Effector memory CD8-positive, alpha-beta T cell (primary cell): ENCODE measurements around the gene CEP85L.
A peak's percentile ranks its signal among the peaks of the same experiment; 100 is the strongest.

ENCODE experiments used
- ATAC-seq: fragments of 150-1000 bp; cut with Tn5 transposase; replicated peaks from 2 replicates; pipeline ENCODE4 v1.10.0; 2021; ENCODE audit warnings: mild to moderate bottlenecking, moderate library complexity
- DNase-seq, 3 experiments: peaks; one replicate each; pipeline ENCODE4 v3.0.0; 2021
- H3K27ac Mint-ChIP-seq, 2 donors: one replicate each; pipeline ENCODE4 v1.8.0; 2022; ENCODE audit warnings: mild to moderate bottlenecking in 2 of 2, mixed read lengths in 2 of 2, moderate library complexity in 2 of 2
- H3K27me3 Mint-ChIP-seq, 2 donors: one replicate each; pipeline ENCODE4 v1.8.0; 2022; ENCODE audit warnings: mixed read lengths in 2 of 2
- H3K36me3 Mint-ChIP-seq: one replicate; pipeline ENCODE4 v1.8.0; 2022; ENCODE audit warnings: mild to moderate bottlenecking, moderate library complexity, mixed read lengths; ENCODE audit not compliant: insufficient read depth
- H3K4me1 Mint-ChIP-seq, 2 donors: one replicate each; pipeline ENCODE4 v1.8.0; 2022; ENCODE audit warnings: low read depth in 2 of 2, mixed read lengths in 2 of 2
- H3K4me3 Mint-ChIP-seq, 2 donors: one replicate each; pipeline ENCODE4 v1.8.0; 2022; ENCODE audit warnings: mild to moderate bottlenecking in 2 of 2, mixed read lengths in 2 of 2, moderate library complexity in 2 of 2
- H3K9me3 Mint-ChIP-seq, 2 donors: one replicate each; pipeline ENCODE4 v1.8.0; 2022; ENCODE audit warnings: mixed read lengths in 2 of 2

Gene CEP85L

DNA sequence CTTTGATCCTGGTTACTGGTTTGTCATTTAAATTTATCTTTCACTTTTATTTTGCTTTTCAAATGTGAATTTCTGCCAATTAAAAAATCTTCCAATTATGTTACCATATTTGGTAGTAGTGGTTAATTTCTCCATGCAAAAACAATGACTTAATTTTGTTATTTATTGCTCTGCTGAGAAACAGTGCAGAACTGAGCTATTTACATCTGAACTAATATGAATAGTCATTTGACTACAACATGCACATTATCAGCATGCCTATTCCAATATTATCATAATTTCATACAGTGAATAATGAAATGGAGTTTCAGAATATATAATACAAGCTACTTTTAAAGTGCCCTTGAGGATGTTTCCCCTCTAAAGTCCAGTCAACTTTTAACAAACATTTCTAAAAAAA is 102.8 kb downstream of the CEP85L start:
- Mint-ChIP-seq H3K36me3 (no peaks in the 10 kb centered on the region), H3K27me3 (no peaks in the 10 kb centered on the region), H3K4me3 (no peak overlapping the region), H3K9me3 (no peaks in the 10 kb centered on the region), H3K4me1 (peaks cover 9 to 32% of the 10 kb centered on the region in 2 donors), H3K27ac (no peak overlapping the region)
- ATAC-seq = no peak
- DNase-seq = no peak

DNA sequence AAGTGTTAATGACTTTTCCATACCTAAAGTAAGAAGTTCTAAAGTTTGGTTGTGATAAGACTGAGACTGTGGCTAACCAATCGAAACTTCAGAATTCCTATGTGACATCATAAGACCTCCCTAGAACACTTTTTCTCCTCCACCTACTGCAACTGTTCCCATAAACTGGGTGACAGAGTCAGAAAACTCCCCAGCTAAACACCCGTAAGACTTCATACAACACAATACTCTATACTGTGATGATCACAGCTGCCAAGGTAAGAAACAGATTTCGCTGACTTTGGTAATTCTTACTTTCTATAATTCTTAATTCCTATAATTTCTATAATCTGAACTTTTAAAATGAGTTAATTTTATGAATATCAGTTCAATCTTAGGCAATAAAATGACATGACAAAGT is 103.3 kb downstream of the CEP85L start, which contains the start of gene PLN:
Gene PLN, plus strand, starts transcription at position 161 of the 400 bp plus-strand sequence. CDS start 10,626 bp downstream, outside the sequence.
- DNase-seq (no peak), ATAC-seq (no peak)
- no peaks in the 10 kb centered on the region for H3K9me3 Mint-ChIP-seq
- H3K36me3 Mint-ChIP-seq = no peaks in the 10 kb centered on the region
- H3K4me1 Mint-ChIP-seq = peaks cover 9 to 34% of the 10 kb centered on the region in 2 donors
- no peak within 1 kb of the TSS for H3K27ac Mint-ChIP-seq
- no peaks in the 10 kb centered on the region for H3K27me3 Mint-ChIP-seq
- no peak within 1 kb of the TSS for H3K4me3 Mint-ChIP-seq

DNA sequence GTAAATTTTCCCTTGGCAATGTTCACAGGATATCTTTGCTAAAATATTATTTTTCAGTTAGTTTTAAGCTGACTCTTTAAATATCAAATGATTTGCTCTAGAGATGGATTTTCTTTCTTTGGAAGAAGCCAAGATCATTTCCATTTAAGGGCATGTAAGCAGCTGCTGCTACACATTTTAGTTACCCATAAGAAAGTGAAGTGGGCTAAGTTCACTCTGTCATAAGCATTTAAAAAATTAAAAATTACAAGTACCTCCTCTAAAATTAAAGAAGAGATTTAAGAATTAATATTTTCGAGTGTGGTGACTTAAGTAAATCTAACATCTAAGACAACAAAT is 104.5 kb downstream of the CEP85L start:
- H3K36me3 Mint-ChIP-seq = no peaks in the 10 kb centered on the region
- H3K4me1 Mint-ChIP-seq = peaks cover 10 to 34% of the 10 kb centered on the region in 2 donors
- no peak overlapping the region for H3K4me3 Mint-ChIP-seq
- H3K27ac Mint-ChIP-seq = no peak overlapping the region
- H3K27me3 Mint-ChIP-seq = no peaks in the 10 kb centered on the region
- no peak for DNase-seq
- no peak for ATAC-seq
- H3K9me3 Mint-ChIP-seq = no peaks in the 10 kb centered on the region

DNA sequence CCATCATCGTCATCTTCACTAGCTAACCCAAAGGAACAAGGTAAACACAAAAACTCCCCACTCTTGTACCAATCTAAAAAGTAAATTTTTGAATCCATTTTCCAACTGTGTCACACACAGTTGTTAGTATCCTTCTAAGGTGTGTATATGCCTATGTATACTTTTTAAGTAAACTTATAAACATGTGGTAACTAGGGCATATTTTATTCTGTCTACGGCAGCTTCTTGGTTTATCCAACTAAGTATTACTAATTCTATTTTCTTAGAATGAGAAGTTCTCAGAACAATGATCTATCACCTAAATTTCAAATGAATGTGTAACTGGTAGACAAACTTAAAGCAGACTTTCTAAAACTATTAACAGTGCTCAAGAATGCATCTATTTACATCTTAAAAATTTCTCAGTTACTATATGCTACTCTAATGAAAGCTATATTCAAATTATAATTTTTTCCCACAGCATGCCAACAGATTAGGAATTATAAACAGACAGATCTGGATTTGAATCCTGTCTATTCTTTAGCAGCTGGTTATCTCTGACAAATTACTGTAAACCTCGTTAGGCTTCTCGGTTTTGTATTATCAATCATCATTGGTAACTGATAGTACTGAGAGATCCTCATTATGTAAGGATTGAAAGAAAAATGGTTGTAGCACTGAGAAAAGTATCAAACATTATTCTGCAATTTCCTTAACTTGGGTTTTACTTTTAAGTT is 105.1 kb downstream of the CEP85L start:
- H3K27me3 Mint-ChIP-seq = no peaks in the 10 kb centered on the region
- no peak for ATAC-seq

DNA sequence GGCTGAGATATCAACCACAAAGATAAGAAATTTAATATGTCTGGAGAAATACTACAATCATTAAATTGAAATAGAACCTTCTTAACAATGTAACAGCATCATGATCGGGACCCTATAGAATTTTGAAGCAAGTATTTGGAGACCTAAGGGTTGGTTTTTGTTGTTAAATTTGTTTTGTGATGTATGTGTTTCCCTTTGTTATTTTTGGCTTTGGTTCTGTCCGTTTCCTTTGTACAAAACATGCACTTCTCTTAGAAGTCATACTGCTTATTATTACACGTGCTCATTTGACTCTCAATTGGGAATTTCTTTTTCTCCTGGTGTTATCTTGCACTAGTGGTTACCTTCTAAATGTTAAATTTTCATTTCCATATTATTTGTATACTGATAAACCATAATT is 107.3 kb downstream of the CEP85L start:
- peaks cover 7 to 28% of the 10 kb centered on the region in 2 donors for H3K4me1 Mint-ChIP-seq
- no peak overlapping the region for H3K27ac Mint-ChIP-seq
- ATAC-seq (no peak), DNase-seq (no peak)
- no peaks in the 10 kb centered on the region for H3K9me3 Mint-ChIP-seq
- H3K4me3 Mint-ChIP-seq = no peak overlapping the region
- H3K36me3 Mint-ChIP-seq = no peaks in the 10 kb centered on the region
- no peaks in the 10 kb centered on the region for H3K27me3 Mint-ChIP-seq

More for the DNA sequence above, 105.1 kb downstream of the CEP85L start:
- DNase-seq = no peak
- no peak overlapping the region for H3K4me3 Mint-ChIP-seq
- no peaks in the 10 kb centered on the region for H3K36me3 Mint-ChIP-seq
- peak overlapping the region in 1 of 2 donors; percentile 19 for H3K27ac Mint-ChIP-seq
- H3K9me3 Mint-ChIP-seq = no peaks in the 10 kb centered on the region
- peaks cover 10 to 33% of the 10 kb centered on the region in 2 donors for H3K4me1 Mint-ChIP-seq

DNA sequence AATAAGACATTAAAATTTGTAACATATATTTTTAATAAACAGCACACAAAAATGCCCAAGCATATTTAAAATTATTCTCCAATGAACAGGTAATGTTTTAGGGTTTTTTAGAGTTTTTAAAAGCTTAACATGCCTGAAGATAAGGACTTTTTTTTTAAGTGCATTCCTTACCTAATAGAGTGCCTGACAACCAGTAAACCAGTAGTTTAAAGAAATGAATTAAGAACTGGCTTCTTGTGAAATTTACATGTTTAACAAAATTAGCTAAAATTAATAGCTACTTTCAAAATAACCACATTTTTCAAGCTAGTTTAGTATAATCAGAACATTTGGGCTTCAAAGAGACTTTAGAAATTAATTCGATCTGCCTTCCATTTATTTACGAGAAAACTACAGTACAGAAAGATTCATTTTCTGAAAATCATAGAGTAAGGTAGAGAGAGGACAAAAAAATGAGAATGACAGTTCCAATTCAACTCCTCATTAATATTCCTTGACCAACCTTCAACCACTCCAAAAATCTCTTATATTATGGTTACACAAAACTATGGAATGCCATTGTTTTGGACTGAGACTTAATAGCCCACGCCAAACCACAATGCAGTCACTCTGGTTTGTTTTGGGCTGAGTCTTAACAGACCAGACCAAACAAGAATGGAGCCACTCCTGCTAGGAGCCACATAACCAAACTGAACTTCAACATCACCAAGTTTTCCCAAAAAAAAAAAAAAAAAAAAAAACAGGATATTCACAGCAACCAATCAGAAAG is 109.0 kb downstream of the CEP85L start:
- no peak overlapping the region for H3K27ac Mint-ChIP-seq
- H3K27me3 Mint-ChIP-seq = no peaks in the 10 kb centered on the region
- DNase-seq (no peak), ATAC-seq (no peak)
- no peaks in the 10 kb centered on the region for H3K36me3 Mint-ChIP-seq
- no peak overlapping the region for H3K4me3 Mint-ChIP-seq
- H3K4me1 Mint-ChIP-seq = peaks cover 4 to 27% of the 10 kb centered on the region in 2 donors
- H3K9me3 Mint-ChIP-seq = no peaks in the 10 kb centered on the region

DNA sequence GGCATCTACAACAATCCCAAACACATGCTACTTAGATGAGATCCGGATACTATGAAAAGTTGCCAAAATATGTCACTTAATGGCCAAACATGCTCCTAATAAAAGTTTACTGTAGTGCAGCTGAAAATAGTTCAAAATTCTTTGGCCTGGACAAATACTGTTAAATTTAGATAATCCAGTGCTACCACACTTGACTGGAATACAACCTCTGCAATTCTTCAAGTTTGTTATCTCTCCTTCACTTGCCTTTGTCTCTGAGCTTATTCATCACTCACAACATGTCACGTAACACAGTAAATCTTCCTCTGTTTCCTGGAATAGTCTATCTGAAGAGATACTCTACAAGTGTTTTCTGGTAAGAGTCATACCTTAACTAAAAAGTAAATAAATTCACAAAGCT is 113.8 kb downstream of the CEP85L start:
- H3K27me3 Mint-ChIP-seq = no peaks in the 10 kb centered on the region
- H3K27ac Mint-ChIP-seq = no peak overlapping the region
- no peaks in the 10 kb centered on the region for H3K9me3 Mint-ChIP-seq
- H3K4me3 Mint-ChIP-seq = no peak overlapping the region
- DNase-seq = no peak
- H3K36me3 Mint-ChIP-seq = no peaks in the 10 kb centered on the region
- ATAC-seq = no peak
- peaks cover 4 to 28% of the 10 kb centered on the region in 2 donors for H3K4me1 Mint-ChIP-seq

DNA sequence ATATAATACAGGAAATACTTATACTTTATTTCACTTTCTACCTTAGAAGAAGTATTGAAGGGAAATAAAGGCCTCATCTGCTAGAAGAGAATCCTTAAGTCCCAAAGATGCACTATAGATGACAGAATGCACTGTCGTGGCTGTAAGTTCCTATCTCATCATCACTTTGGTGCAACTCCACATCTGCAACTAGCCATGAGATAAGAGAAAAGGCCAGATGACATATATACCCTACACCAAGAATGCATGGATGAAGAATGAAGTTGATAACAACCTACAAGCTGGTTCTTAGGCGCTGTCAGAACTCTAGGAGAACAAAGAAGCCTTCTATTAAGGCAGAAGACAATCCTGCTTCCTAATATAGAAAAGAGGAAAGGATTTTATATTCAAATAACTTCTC is 114.9 kb downstream of the CEP85L start:
- Mint-ChIP-seq H3K4me3 (no peak overlapping the region), H3K27ac (no peak overlapping the region), H3K4me1 (peaks cover 9 to 30% of the 10 kb centered on the region in 2 donors), H3K36me3 (no peaks in the 10 kb centered on the region), H3K9me3 (no peaks in the 10 kb centered on the region), H3K27me3 (no peaks in the 10 kb centered on the region)
- ATAC-seq (no peak), DNase-seq (no peak)

DNA sequence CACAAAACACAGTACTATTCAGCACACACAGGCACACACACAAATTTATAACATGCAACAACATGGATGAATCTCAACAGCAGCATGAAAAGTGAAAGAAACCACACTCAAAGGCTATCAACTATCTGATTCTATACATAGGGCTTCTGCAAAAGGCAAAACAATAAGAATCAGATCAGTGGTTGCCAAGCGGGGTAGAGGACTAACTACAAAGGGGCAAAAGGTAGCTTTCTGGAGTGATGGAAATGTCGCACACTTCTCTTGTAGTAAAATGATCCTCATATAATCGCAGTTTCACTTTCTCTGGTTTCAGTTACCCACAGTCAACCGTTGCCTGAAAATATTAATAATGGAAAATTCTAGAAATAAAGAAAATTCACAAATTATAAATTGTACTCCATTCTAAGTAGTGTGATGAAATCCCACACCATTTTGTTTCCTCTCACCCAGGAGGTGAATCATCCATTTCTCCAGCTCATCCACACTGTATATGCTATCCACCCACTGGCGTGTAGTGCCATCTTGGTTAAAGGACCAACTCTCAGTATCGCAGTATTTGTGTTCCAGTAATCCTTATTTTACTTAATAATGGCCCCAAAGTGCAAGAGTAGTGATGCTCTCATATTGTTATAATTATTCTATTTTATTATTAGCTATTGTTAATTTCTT is 116.1 kb downstream of the CEP85L start:
- Mint-ChIP-seq H3K9me3 (peaks cover 0 to 2% of the 10 kb centered on the region in 2 donors), H3K36me3 (no peaks in the 10 kb centered on the region), H3K27ac (no peak overlapping the region), H3K4me1 (peaks cover 14 to 36% of the 10 kb centered on the region in 2 donors), H3K4me3 (no peak overlapping the region), H3K27me3 (no peaks in the 10 kb centered on the region)
- no peak for DNase-seq
- ATAC-seq = no peak

DNA sequence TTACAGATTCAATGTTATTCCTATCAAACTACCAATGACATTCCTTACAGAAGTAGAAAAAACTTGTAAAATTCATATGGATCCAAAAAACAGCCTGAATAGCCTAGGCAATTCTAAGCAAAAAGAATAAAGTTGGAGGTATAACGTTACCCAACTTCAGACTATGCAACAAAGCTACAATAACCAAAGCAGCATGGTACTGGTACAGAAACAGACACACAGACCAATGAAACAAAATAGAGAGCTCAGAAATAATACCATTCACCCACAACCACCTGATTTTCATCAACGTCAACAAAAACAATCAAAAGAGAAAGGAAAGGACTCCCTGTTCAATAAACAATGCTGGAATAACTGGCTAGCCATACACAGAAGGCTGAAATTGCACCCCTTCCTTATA is 120.4 kb downstream of the CEP85L start:
- DNase-seq (no peak), ATAC-seq (no peak)
- Mint-ChIP-seq H3K27ac (no peak overlapping the region), H3K4me3 (no peak overlapping the region), H3K9me3 (peaks cover 0 to 2% of the 10 kb centered on the region in 2 donors), H3K27me3 (no peaks in the 10 kb centered on the region), H3K4me1 (peaks cover 24 to 44% of the 10 kb centered on the region in 2 donors), H3K36me3 (peaks cover 6% of the 10 kb centered on the region)

DNA sequence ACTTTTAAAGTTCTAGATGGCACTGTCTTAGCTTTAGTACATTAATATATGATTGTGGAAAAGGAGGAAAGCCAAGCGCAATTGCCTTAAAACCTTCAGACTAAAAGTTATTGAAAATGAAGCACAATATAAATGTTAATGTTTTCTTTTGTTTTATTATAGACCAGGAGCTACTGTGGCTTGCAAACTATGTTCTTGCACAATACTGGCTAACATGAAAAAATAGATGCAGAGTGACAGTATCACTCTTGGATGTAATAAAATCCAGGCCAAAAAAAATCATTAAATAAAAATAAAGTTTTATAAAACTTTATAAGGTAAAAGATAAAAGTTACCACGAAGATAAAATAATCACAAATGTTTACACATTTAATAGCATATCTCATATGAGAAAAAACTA is 121.6 kb downstream of the CEP85L start:
- no peak overlapping the region for H3K4me3 Mint-ChIP-seq
- H3K27ac Mint-ChIP-seq = no peak overlapping the region
- peaks cover 9% of the 10 kb centered on the region for H3K36me3 Mint-ChIP-seq

DNA sequence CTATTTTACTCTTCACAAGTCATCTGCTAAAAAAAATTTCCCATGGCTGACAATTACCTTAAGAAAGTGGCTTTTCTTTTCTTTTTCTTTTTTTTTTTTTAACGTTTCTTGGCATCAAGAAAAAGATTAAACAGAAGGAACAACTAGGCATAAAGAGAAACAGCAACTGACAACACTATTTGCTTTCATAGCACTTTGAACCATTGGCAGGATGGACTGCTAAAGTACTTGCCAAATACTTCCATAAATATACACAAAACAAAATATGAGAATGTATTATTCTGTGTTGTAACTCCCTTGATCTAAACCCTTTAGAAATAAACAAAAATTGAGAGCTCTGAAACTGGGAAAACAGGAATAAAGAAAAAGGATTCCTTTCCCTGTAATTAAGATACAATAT is 123.3 kb downstream of the CEP85L start:
- H3K9me3 Mint-ChIP-seq = peaks cover 0 to 2% of the 10 kb centered on the region in 2 donors
- H3K4me1 Mint-ChIP-seq = peaks cover 29 to 45% of the 10 kb centered on the region in 2 donors
- DNase-seq (no peak), ATAC-seq (no peak)
- H3K27ac Mint-ChIP-seq = no peak overlapping the region
- H3K27me3 Mint-ChIP-seq = no peaks in the 10 kb centered on the region
- no peak overlapping the region for H3K4me3 Mint-ChIP-seq
- peaks cover 11% of the 10 kb centered on the region for H3K36me3 Mint-ChIP-seq

More for the DNA sequence above, 121.6 kb downstream of the CEP85L start:
- DNase-seq (no peak), ATAC-seq (no peak)
- no peaks in the 10 kb centered on the region for H3K27me3 Mint-ChIP-seq
- peaks cover 0 to 2% of the 10 kb centered on the region in 2 donors for H3K9me3 Mint-ChIP-seq
- peaks cover 25 to 50% of the 10 kb centered on the region in 2 donors for H3K4me1 Mint-ChIP-seq

DNA sequence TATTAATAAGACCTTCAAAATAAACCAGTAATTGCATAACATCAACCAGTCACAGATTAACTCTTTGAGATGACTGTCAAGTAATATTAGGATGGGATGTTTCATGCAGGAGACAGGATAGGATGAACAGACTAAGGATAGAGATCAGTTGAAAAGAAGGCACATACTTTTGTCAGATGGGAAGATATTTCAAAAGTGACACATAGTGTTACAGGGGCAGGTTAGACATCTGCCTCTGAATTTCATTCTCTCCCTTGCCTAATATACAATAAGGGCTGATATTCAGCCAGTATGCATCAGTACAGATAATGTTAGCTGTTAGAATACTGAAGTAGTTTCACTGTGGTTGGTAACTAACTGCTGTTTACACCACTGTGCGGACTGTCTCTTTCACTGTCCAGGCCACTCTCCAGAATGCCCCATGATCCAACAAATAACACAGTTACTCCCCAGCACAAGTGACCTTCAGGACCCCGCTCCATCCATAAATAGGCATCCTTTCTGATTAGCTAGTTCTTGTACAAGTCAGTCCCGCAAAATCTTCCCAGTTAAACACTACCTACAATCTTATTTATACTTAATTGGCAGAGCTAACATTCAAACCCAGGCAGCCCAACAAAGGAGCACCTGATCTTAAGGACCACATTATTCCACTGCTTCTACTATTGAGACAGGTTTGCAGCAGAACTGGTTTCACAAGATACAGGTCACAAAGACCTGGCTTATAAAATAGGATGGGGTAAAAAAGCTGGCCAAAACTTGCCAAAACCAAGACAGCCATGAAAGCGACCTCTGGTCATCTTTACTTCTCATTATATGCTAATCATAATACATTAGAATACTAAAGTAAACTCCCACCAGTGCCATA is 125.2 kb downstream of the CEP85L start:
- ATAC-seq (no peak), DNase-seq (no peak)
- Mint-ChIP-seq H3K4me3 (no peak overlapping the region), H3K4me1 (peaks cover 25 to 34% of the 10 kb centered on the region in 2 donors), H3K36me3 (peaks cover 23% of the 10 kb centered on the region), H3K27me3 (no peaks in the 10 kb centered on the region), H3K27ac (peak overlapping the region in 1 of 2 donors; percentile 15), H3K9me3 (peaks cover 0 to 2% of the 10 kb centered on the region in 2 donors)
